Measurements from ENCODE around the gene CEBPA. TPM values are rescaled to one million over a fixed set of nuclear protein-coding genes. Genes with fewer than 3 reads are reported as not detected.

CEBPA gene
- polyA plus RNA-seq, 3 donors, result 17.9 to 76.3 (median 47.5) TPM

DNA sequence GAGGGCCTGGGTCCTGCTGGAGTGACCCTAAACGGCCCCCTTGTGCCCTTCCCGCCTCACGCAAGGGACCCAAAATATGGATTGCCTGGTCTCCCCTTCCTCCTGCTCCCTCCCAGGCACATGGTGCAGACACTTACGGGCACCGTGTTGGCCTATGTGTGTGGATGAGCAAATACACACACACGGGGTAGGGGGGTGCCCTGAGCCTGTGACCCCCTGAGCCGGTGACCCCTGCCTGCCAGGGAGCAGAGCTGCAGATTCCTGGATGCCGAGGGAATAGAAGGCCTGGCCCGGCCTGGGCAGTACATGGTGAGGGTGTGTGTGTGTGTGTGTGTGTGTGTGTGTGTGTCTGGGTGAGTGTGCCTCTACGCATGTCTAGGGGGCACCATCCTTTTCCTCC, 33.3 kb downstream of the CEBPA start:
- TF ChIP-seq, protein P1, sequence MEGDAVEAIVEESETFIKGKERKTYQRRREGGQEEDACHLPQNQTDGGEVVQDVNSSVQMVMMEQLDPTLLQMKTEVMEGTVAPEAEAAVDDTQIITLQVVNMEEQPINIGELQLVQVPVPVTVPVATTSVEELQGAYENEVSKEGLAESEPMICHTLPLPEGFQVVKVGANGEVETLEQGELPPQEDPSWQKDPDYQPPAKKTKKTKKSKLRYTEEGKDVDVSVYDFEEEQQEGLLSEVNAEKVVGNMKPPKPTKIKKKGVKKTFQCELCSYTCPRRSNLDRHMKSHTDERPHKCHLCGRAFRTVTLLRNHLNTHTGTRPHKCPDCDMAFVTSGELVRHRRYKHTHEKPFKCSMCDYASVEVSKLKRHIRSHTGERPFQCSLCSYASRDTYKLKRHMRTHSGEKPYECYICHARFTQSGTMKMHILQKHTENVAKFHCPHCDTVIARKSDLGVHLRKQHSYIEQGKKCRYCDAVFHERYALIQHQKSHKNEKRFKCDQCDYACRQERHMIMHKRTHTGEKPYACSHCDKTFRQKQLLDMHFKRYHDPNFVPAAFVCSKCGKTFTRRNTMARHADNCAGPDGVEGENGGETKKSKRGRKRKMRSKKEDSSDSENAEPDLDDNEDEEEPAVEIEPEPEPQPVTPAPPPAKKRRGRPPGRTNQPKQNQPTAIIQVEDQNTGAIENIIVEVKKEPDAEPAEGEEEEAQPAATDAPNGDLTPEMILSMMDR (IDR thresholded peaks at IDR 0.05), result no peak
- DNase-seq, result no peak
- Histone ChIP-seq H4K20me1 (ENCODE audit: insufficient read depth, low read length) (no peaks in the 10 kb centered on the region), H3K9me3 (replicated peaks in 1 of 2; ENCODE audit: control insufficient read depth in 1 of 2, insufficient read depth in 1 of 2, low read length in 2 of 2) (no peaks in the 10 kb centered on the region), H3K4me3 (replicated peaks in 1 of 3; ENCODE audit: low read depth in 2 of 3, low read length in 3 of 3) (peak overlapping the region in 1 of 3 experiments; percentile 56), H3K27ac (ENCODE audit: low read depth in 1 of 2, low read length in 2 of 2) (peak overlapping the region; percentile 78 to 98), H2AFZ (ENCODE audit: insufficient read depth, low read depth, low read length, poor library complexity, severe bottlenecking) (peak overlapping the region; percentile 91), H3K9ac (ENCODE audit: insufficient read depth, low read length, poor library complexity, severe bottlenecking) (peak overlapping the region; percentile 75), H3K4me1 (ENCODE audit: control insufficient read depth in 1 of 2, insufficient read depth in 2 of 2, low read length in 2 of 2) (peaks cover 57 to 76% of the 10 kb centered on the region in 2 donors), H3K36me3 (replicated peaks in 1 of 2; ENCODE audit: control insufficient read depth in 1 of 2, insufficient read depth in 2 of 2, low read length in 2 of 2) (no peaks in the 10 kb centered on the region), H3K27me3 (ENCODE audit: control insufficient read depth in 2 of 2, insufficient read depth in 2 of 2, low read length in 2 of 2) (no peaks in the 10 kb centered on the region), H3K79me2 (ENCODE audit: insufficient read depth, low read length) (peaks cover 22% of the 10 kb centered on the region), H3K4me2 (replicated peaks; ENCODE audit: extremely low read depth, low read length, poor library complexity, severe bottlenecking) (peak overlapping the region; percentile 64)
- 56% methylated on average over 2 of the region's 10 CpGs for WGBS (ENCODE audit: insufficient coverage)
- peaks cover 72% of the 10 kb centered on the region for H3K4me1 Mint-ChIP-seq
- H3K36me3 Mint-ChIP-seq, result peaks cover 2 to 4% of the 10 kb centered on the region in 2 donors
- peak overlapping the region; percentile 78 to 90 (median 85) for H3K27ac Mint-ChIP-seq
- H3K4me3 Mint-ChIP-seq, result no peak overlapping the region
- H3K9me3 Mint-ChIP-seq, result peaks cover 0 to 1% (median 0%) of the 10 kb centered on the region in 7 donors
- intact Hi-C loops (cut with micrococcal nuclease), result no loop called here
- H3K27me3 Mint-ChIP-seq (ENCODE audit: low read depth in 3 of 3), result peaks cover 0 to 3% (median 2%) of the 10 kb centered on the region in 3 donors

DNA sequence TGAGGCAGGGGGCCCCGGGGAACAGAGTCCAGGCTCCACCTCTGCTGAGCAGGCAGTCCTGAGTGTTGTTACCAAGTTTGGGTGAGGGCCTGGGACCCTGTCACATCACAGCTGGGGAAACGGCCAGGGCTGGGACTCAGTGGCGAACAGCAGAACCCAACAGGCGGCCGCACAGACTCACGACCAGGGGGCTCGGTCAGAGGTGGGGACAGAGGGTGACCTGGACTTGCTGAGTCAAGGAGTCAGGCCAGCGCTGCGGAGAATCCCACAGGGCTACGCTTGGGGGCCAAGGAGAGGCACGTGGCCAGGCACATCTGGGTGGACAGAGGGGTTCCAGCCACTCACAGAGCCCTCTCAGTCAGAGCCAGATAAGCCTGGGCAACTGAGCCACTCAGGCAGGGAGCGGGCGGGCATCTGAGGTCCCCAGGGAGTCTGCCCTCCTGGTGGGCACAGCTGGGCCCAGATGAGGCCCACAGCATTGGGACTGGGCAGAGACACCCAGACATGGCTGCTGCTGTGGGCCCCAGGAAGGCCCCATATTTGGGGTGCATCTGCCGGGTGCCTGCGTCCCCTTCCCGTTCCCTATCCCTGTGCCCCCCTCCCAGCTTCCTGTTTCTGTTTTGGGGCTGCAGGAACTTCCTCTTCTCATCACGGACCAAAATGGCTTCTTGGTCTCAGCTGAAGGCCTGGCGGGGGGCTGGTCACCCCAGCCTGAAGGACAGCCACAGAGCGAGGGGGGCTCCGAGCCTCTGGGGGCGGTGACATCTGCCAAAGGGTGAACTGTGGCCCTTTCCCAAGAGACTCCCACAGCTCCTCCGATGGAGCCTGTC, 34.0 kb downstream of the CEBPA start:
- Histone ChIP-seq H2AFZ (ENCODE audit: insufficient read depth, low read depth, low read length, poor library complexity, severe bottlenecking) (peak overlapping the region; percentile 91), H3K4me2 (replicated peaks; ENCODE audit: extremely low read depth, low read length, poor library complexity, severe bottlenecking) (peak overlapping the region; percentile 64), H3K79me2 (ENCODE audit: insufficient read depth, low read length) (peaks cover 22% of the 10 kb centered on the region), H3K4me1 (ENCODE audit: control insufficient read depth in 1 of 2, insufficient read depth in 2 of 2, low read length in 2 of 2) (peaks cover 55 to 74% of the 10 kb centered on the region in 2 donors), H3K27ac (ENCODE audit: low read depth in 1 of 2, low read length in 2 of 2) (peak overlapping the region; percentile 78 to 98), H3K36me3 (replicated peaks in 1 of 2; ENCODE audit: control insufficient read depth in 1 of 2, insufficient read depth in 2 of 2, low read length in 2 of 2) (no peaks in the 10 kb centered on the region), H3K4me3 (replicated peaks in 1 of 3; ENCODE audit: low read depth in 2 of 3, low read length in 3 of 3) (peak overlapping the region in 2 of 3 experiments; percentile 6 to 56), H4K20me1 (ENCODE audit: insufficient read depth, low read length) (no peaks in the 10 kb centered on the region), H3K9ac (ENCODE audit: insufficient read depth, low read length, poor library complexity, severe bottlenecking) (peak overlapping the region; percentile 75), H3K9me3 (replicated peaks in 1 of 2; ENCODE audit: control insufficient read depth in 1 of 2, insufficient read depth in 1 of 2, low read length in 2 of 2) (no peaks in the 10 kb centered on the region), H3K27me3 (ENCODE audit: control insufficient read depth in 2 of 2, insufficient read depth in 2 of 2, low read length in 2 of 2) (no peaks in the 10 kb centered on the region)
- DNase-seq, result peak; percentile 73 to 84 (median 83)
- 33% methylated on average over 22 of the region's 22 CpGs for WGBS (ENCODE audit: insufficient coverage)
- H3K9me3 Mint-ChIP-seq, result peaks cover 0 to 1% (median 0%) of the 10 kb centered on the region in 7 donors
- peaks cover 0 to 3% (median 2%) of the 10 kb centered on the region in 3 donors for H3K27me3 Mint-ChIP-seq (ENCODE audit: low read depth in 3 of 3)
- TF ChIP-seq, protein P1 (IDR thresholded peaks at IDR 0.05), result no peak
- peak overlapping the region; percentile 78 to 90 (median 85) for H3K27ac Mint-ChIP-seq
- intact Hi-C loops (cut with micrococcal nuclease), result no loop called here
- peak overlapping the region; percentile 39 to 59 for H3K4me3 Mint-ChIP-seq
- H3K36me3 Mint-ChIP-seq, result peaks cover 2 to 4% of the 10 kb centered on the region in 2 donors
- H3K4me1 Mint-ChIP-seq, result peaks cover 69% of the 10 kb centered on the region
